ENCODE measurements around the gene POU6F2. TPM values are rescaled to one million over a fixed set of nuclear protein-coding genes. Genes with fewer than 3 reads are reported as not detected.

POU6F2 gene
- total and polyA plus RNA-seq, 2 of the 4 experiments (the other 2 are of a cell fraction) = not detected

- Histone ChIP-seq H2AFZ (replicated peaks; ENCODE audit: low read length, poor library complexity) (no peak overlapping the region), H2BK120ac (ENCODE audit: low read depth, low read length) (no peak overlapping the region), H3K36me3 (ENCODE audit: control insufficient read depth, insufficient read depth, low read length) (no peaks in the 10 kb centered on the region), H4K5ac (ENCODE audit: low read depth, low read length) (no peak overlapping the region), H2AK5ac (ENCODE audit: low read depth, low read length) (no peak overlapping the region), H2BK5ac (ENCODE audit: low read depth, low read length, poor library complexity, severe bottlenecking) (no peak overlapping the region), H3K4me2 (ENCODE audit: low read depth, low read length) (no peak overlapping the region), H3K14ac (replicated peaks; ENCODE audit: low read depth, low read length) (no peak overlapping the region), H4K8ac (ENCODE audit: low read depth in 2 of 2, low read length in 2 of 2) (no peak overlapping the region), H3K79me1 (ENCODE audit: low read depth in 1 of 2, low read length in 2 of 2) (no peaks in the 10 kb centered on the region), H2BK20ac (ENCODE audit: low read depth, low read length) (no peak overlapping the region), H2BK15ac (ENCODE audit: low read depth, low read length) (no peak overlapping the region), H3K23ac (ENCODE audit: low read depth, low read length) (no peak overlapping the region), H3K9ac (ENCODE audit: low read depth, low read length) (no peak overlapping the region), H3K56ac (ENCODE audit: extremely low read depth, insufficient read depth, low read length) (no peak overlapping the region), H2AK9ac (replicated peaks; ENCODE audit: low read depth, low read length, poor library complexity) (no peak overlapping the region), H4K91ac (ENCODE audit: insufficient read depth, low read depth, low read length) (no peak overlapping the region), H3K4ac (ENCODE audit: low read depth, low read length) (no peak overlapping the region), H3K9me3 (ENCODE audit: control insufficient read depth, insufficient read depth, low read length) (no peaks in the 10 kb centered on the region), H3K18ac (ENCODE audit: low read depth, low read length) (no peak overlapping the region), H4K20me1 (ENCODE audit: insufficient read depth, low read length) (no peaks in the 10 kb centered on the region), H3K27ac (ENCODE audit: insufficient read depth, low read length) (no peak overlapping the region), H3K4me3 (ENCODE audit: insufficient read depth, low read depth, low read length) (no peak overlapping the region), H3K9me1 (ENCODE audit: insufficient read depth, low read length) (no peaks in the 10 kb centered on the region), H3K4me1 (ENCODE audit: control insufficient read depth, insufficient read depth, low read length) (no peaks in the 10 kb centered on the region), H3K27me3 (ENCODE audit: control insufficient read depth, insufficient read depth, low read length) (no peaks in the 10 kb centered on the region)
- DNase-seq (no peak), ATAC-seq (ENCODE audit: low read depth) (no peak)
- no TSS peak for BruUV-seq (replicated peaks)
- intact Hi-C loops (cut with micrococcal nuclease) = no loop called here
- TF ChIP-seq CEBPB (IDR thresholded peaks at IDR 0.05; ENCODE audit: low read depth, low read length) = no peak
- TF ChIP-seq CHD1 (IDR thresholded peaks at IDR 0.05; ENCODE audit: low read depth, low read length) = no peak
- no peak for TF ChIP-seq SMC3 (IDR thresholded peaks at IDR 0.05; ENCODE audit: low read depth, low read length)
- no peak for TF ChIP-seq MXI1 (IDR thresholded peaks at IDR 0.05; ENCODE audit: borderline replicate concordance, low read depth, low read length)
- TF ChIP-seq RCOR1 (IDR thresholded peaks at IDR 0.05; ENCODE audit: insufficient replicate concordance, low read length) = no peak
- TF ChIP-seq, protein P1, sequence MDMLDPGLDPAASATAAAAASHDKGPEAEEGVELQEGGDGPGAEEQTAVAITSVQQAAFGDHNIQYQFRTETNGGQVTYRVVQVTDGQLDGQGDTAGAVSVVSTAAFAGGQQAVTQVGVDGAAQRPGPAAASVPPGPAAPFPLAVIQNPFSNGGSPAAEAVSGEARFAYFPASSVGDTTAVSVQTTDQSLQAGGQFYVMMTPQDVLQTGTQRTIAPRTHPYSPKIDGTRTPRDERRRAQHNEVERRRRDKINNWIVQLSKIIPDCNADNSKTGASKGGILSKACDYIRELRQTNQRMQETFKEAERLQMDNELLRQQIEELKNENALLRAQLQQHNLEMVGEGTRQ (IDR thresholded peaks at IDR 0.05; ENCODE audit: low read depth, low read length) = no peak
- dilution Hi-C loops (cut with HindIII; ENCODE audit: low sequenced_read_pairs, unreplicated experiment) = no loop called here
- POLR2A ChIA-PET (ENCODE audit: unreplicated experiment) = no interaction called here
- no CpG with 5 or more reads among the region's 3 CpGs for WGBS, 2 experiments (ENCODE audit: extremely low coverage in 2 of 2, insufficient read length in 1 of 2)
- CTCF ChIA-PET = no interaction called here
- in situ Hi-C loops (cut with MboI; ENCODE audit: low sequenced_read_pairs) = no loop called here
Measured at GRCh38 chr7:39145283-39145682, 167.6 kb downstream of the POU6F2 start.

Data from IMR-90 (cell line).